OCI-LY7 (cell line): ENCODE results near the gene INSRR. TPM values are rescaled to one million over a fixed set of nuclear protein-coding genes. Genes with fewer than 3 reads are reported as not detected.

Source experiments
- BruUV-seq: library from RNA; stranded (reverse); fragments of 400-500 nt; replicated peaks from 2 replicates; lab custom pipeline; 2021; lab: Mats Ljungman, UMichigan
- CTCF ChIA-PET: fragments of 300-600 bp; sonication (Branson Sonifier 250); formaldehyde crosslinking; loops from one replicate; lab custom pipeline; 2022; ENCODE audit warnings: antibody characterized with exemption; ENCODE audit not compliant: unreplicated experiment; lab: Charles Lee
- POLR2A ChIA-PET: fragments of 300-600 bp; sonication (Branson Sonifier 250); formaldehyde crosslinking; loops from one replicate; lab custom pipeline; 2022; ENCODE audit warnings: antibody characterized with exemption; lab: Charles Lee
- DNase-seq: peaks from one replicate; pipeline ENCODE4 v3.0.0-alpha.2; 2015; ENCODE audit warnings: low spot score
- H2AFZ ChIP-seq: fragments of 200-600 bp; sonication (generic), shearing (Covaris generic); 2 replicates; pipeline ENCODE4 v1.6.1; 2014; ENCODE audit warnings: mild to moderate bottlenecking, antibody characterized with exemption, low read length, moderate library complexity
- H3K27ac ChIP-seq: fragments of 200-600 bp; sonication (generic); 2 replicates; pipeline ENCODE4 v1.5.1; 2014; ENCODE audit warnings: mixed run types, low read depth, mild to moderate bottlenecking, moderate library complexity, low read length, inconsistent platforms; ENCODE audit not compliant: poor library complexity, severe bottlenecking
- H3K36me3 ChIP-seq: fragments of 200-600 bp; sonication (generic); 2 replicates; pipeline ENCODE4 v1.6.1; 2014; ENCODE audit warnings: mild to moderate bottlenecking, antibody characterized with exemption, low read length, moderate library complexity, mixed read lengths; ENCODE audit not compliant: insufficient read depth
- H3K4me1 ChIP-seq: fragments of 200-600 bp; sonication (generic); 2 replicates; pipeline ENCODE4 v1.5.1; 2014; ENCODE audit warnings: mild to moderate bottlenecking, low read length; ENCODE audit not compliant: insufficient read depth, poor library complexity, severe bottlenecking
- H3K4me2 ChIP-seq: fragments of 200-600 bp; sonication (generic); 2 replicates; pipeline ENCODE4 v1.6.1; 2014; ENCODE audit warnings: mild to moderate bottlenecking, low read length
- H3K4me3 ChIP-seq: fragments of 200-600 bp; sonication (generic); 2 replicates; pipeline ENCODE4 v1.5.1; 2014; ENCODE audit warnings: mild to moderate bottlenecking, low read depth, low read length; ENCODE audit not compliant: poor library complexity, severe bottlenecking
- H3K79me2 ChIP-seq: fragments of 200-600 bp; sonication (generic); 2 replicates; pipeline ENCODE4 v1.6.1; 2016; ENCODE audit warnings: low read depth, mild to moderate bottlenecking, low read length, moderate library complexity, mixed read lengths; ENCODE audit not compliant: insufficient read depth
- H3K9me2 ChIP-seq: fragments of 200-600 bp; sonication (generic); 2 replicates; pipeline ENCODE4 v1.6.1; 2016; ENCODE audit warnings: mild to moderate bottlenecking, low read length, mixed read lengths; ENCODE audit not compliant: insufficient read depth
- H3K9me3 ChIP-seq: fragments of 200-600 bp; sonication (generic); 2 replicates; pipeline ENCODE4 v1.6.1; 2014; ENCODE audit warnings: mild to moderate bottlenecking, mixed run types, low read length, mixed read lengths
- H4K20me1 ChIP-seq: fragments of 200-600 bp; sonication (generic); 2 replicates; pipeline ENCODE4 v1.6.1; 2014; ENCODE audit warnings: mild to moderate bottlenecking, antibody characterized with exemption, low read length, moderate library complexity, mixed read lengths; ENCODE audit not compliant: insufficient read depth
- EZH2phosphoT487 ChIP-seq: fragments of 200-600 bp; sonication (generic); IDR thresholded peaks from 2 replicates; pipeline ENCODE4 v1.6.1; 2018; ENCODE audit warnings: low read depth, borderline replicate concordance, mild to moderate bottlenecking, mixed run types, antibody characterized with exemption, low read length, moderate library complexity, mixed read lengths
- intact Hi-C: fragments of 100-400 bp; cut with micrococcal nuclease; formaldehyde crosslinking; loops from one replicate; pipeline ENCODE4 v1.10.0; 2022; ENCODE audit not compliant: unreplicated experiment
- total RNA-seq, 2 experiments: library from RNA; depleted of rRNA in 1 of 2; stranded (reverse); fragments of >200 nt in 1 of 2; shearing (Covaris generic) in 1 of 2; gene quantifications; 2 replicates each; pipeline ENCODE4 v1.2.3, GENCODE V29; 2014 to 2022
- TF ChIP-seq, protein P1 (sequence below): fragments of 200-600 bp; sonication (generic); conservative IDR thresholded peaks from 2 replicates; pipeline ENCODE4 v1.5.1; 2014; ENCODE audit warnings: mild to moderate bottlenecking, antibody characterized with exemption, low read length, moderate library complexity, mixed read lengths

INSRR gene
- total RNA-seq, 2 experiments from 2014 or later = not detected

DNA sequence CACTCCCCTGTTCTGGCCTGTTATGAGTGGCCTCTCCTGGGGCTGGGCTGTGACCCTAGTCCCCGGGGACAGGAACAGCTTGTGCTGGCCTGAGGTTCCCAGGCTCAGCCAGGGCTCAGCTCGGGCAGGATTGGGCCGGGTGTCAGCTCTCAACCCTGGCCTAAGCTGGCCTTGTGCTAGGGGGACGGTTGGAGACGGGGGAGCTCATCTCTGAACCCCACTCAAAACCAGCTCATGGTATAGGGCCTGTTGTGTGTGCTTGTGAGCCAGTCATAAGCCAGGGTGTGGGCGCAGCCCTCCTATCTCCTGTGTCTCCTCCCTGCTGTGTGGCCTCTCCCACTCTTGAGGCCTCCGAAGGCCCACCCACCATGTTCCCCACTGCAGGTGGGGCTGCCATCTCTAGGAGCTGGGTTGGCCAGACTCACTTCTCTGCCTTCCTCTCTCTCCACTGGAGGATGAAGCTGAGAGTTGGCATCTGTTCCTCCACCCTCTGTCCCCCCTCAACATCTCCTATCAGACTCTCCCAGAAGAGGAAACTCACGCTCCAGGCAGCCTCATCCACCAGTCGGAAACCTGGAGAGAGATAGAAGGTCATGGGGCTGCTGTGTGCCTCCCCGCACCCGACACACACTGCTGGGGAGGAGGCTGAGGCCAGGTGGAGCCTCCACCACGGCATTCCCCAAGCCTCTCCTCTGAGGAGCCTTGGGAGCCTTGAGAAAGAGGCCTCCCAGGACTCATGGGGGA is 36.0 kb upstream of the INSRR start:
- Histone ChIP-seq H4K20me1 (no peaks in the 10 kb centered on the region), H3K79me2 (no peaks in the 10 kb centered on the region), H3K4me1 (no peaks in the 10 kb centered on the region), H3K9me2 (no peaks in the 10 kb centered on the region), H3K9me3 (no peaks in the 10 kb centered on the region), H3K36me3 (no peaks in the 10 kb centered on the region), H3K4me3 (no peak overlapping the region), H3K27ac (no peak overlapping the region), H3K4me2 (no peak overlapping the region), H2AFZ (no peak overlapping the region)
- ChIA-PET CTCF (no interaction called here), POLR2A (no interaction called here)
- DNase-seq = no peak
- intact Hi-C loops = no loop called here
- no TSS peak for BruUV-seq
- TF ChIP-seq, protein P1, sequence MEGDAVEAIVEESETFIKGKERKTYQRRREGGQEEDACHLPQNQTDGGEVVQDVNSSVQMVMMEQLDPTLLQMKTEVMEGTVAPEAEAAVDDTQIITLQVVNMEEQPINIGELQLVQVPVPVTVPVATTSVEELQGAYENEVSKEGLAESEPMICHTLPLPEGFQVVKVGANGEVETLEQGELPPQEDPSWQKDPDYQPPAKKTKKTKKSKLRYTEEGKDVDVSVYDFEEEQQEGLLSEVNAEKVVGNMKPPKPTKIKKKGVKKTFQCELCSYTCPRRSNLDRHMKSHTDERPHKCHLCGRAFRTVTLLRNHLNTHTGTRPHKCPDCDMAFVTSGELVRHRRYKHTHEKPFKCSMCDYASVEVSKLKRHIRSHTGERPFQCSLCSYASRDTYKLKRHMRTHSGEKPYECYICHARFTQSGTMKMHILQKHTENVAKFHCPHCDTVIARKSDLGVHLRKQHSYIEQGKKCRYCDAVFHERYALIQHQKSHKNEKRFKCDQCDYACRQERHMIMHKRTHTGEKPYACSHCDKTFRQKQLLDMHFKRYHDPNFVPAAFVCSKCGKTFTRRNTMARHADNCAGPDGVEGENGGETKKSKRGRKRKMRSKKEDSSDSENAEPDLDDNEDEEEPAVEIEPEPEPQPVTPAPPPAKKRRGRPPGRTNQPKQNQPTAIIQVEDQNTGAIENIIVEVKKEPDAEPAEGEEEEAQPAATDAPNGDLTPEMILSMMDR = no peak
- TF ChIP-seq EZH2phosphoT487 = no peak

DNA sequence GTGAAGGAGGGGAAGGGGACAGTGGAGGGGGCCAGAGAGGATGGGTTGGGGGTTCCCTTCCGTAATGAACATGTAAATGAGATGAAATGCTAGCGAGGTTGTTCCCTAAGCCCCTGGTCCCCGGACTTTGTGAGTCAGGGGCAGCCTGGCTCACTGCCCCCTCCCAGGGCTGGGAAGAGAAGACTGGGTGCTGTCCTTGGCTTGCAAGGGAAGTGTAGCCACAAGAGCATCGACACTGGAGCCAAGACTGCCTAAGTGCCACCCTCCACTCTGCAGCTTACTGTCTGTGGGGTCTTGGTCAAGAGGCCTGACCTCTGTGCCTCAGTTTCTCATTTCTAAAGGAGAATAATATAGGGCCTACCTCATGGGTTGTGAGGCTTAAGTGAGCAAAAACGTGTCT is 35.1 kb upstream of the INSRR start:
- POLR2A ChIA-PET = no interaction called here
- BruUV-seq = no TSS peak

More for the DNA sequence above, 35.1 kb upstream of the INSRR start:
- Histone ChIP-seq H2AFZ (no peak overlapping the region), H3K27ac (no peak overlapping the region), H3K79me2 (no peaks in the 10 kb centered on the region), H3K9me3 (no peaks in the 10 kb centered on the region), H3K9me2 (no peaks in the 10 kb centered on the region), H3K4me2 (no peak overlapping the region), H3K36me3 (no peaks in the 10 kb centered on the region), H3K4me3 (no peak overlapping the region), H4K20me1 (no peaks in the 10 kb centered on the region), H3K4me1 (no peaks in the 10 kb centered on the region)
- CTCF ChIA-PET = no interaction called here
- no peak for DNase-seq
- TF ChIP-seq EZH2phosphoT487 = no peak
- TF ChIP-seq, protein P1 = no peak
- intact Hi-C loops = no loop called here
